ENCODE measurements around the gene RAP1GAP2.

- no peak for TF ChIP-seq CTCF (IDR thresholded peaks at IDR 0.05)
- no peak for TF ChIP-seq POLR2A (IDR thresholded peaks at IDR 0.05)
Observed at GRCh38 chr17:2931876-2932275, 135.6 kb downstream of the RAP1GAP2 start.
